PC-9 (cell line): ENCODE measurements around the gene PRDM16. TPM values are rescaled to one million over a fixed set of nuclear protein-coding genes. Genes with fewer than 3 reads are reported as not detected.

Source experiments
- BruUV-seq: library from RNA; stranded (reverse); fragments of 400-500 nt; replicated peaks from 2 replicates; lab custom pipeline; 2021; lab: Mats Ljungman, UMichigan
- CTCF ChIA-PET: fragments of 300-600 bp; sonication (Branson Sonifier 250); formaldehyde crosslinking; loops from one replicate; lab custom pipeline; 2022; ENCODE audit warnings: antibody characterized with exemption; lab: Charles Lee
- POLR2A ChIA-PET: fragments of 300-600 bp; sonication (Branson Sonifier 250); formaldehyde crosslinking; loops from one replicate; lab custom pipeline; 2022; ENCODE audit warnings: antibody characterized with exemption; ENCODE audit not compliant: unreplicated experiment; lab: Charles Lee
- DNase-seq, 2 experiments: peaks; one replicate each; pipeline versions ENCODE4 v3.0.0 to v3.0.0-alpha.2; 2015 to 2022; ENCODE audit warnings: mixed read lengths in 1 of 2
- H2AFZ ChIP-seq: fragments of 200-600 bp; sonication (generic); 2 replicates; pipeline ENCODE4 v1.8.1; 2017; ENCODE audit warnings: antibody characterized with exemption
- H3F3A ChIP-seq: fragments of 200-600 bp; sonication (generic); 2 replicates; pipeline ENCODE4 v1.8.1; 2017; ENCODE audit warnings: antibody characterized with exemption, mild to moderate bottlenecking, low read depth; ENCODE audit not compliant: insufficient read depth
- H3K27ac ChIP-seq: fragments of 200-600 bp; sonication (generic); 2 replicates; pipeline ENCODE4 v1.6.1; 2016; ENCODE audit warnings: mixed run types
- H3K27me3 ChIP-seq: fragments of 200-600 bp; sonication (generic); 2 replicates; pipeline ENCODE4 v1.6.1; 2016; ENCODE audit warnings: low read depth, mixed run types; ENCODE audit not compliant: insufficient read depth
- H3K36me3 ChIP-seq: fragments of 200-600 bp; sonication (generic); 2 replicates; pipeline ENCODE4 v1.6.1; 2016; ENCODE audit warnings: low read depth, mixed run types
- H3K4me1 ChIP-seq: fragments of 200-600 bp; sonication (generic); replicated peaks from 2 replicates; pipeline ENCODE4 v1.6.1; 2016; ENCODE audit warnings: mixed run types; ENCODE audit not compliant: insufficient read depth
- H3K4me2 ChIP-seq: fragments of 200-600 bp; sonication (generic); 2 replicates; pipeline ENCODE4 v1.6.1; 2017; ENCODE audit warnings: mixed run types
- H3K4me3 ChIP-seq: fragments of 200-600 bp; sonication (generic); 2 replicates; pipeline ENCODE4 v1.6.1; 2016; ENCODE audit warnings: mixed run types
- H3K79me2 ChIP-seq: fragments of 200-600 bp; sonication (generic); 2 replicates; pipeline ENCODE4 v1.6.1; 2017; ENCODE audit warnings: low read depth, mixed run types
- H3K9me2 ChIP-seq: fragments of 200-600 bp; sonication (generic); 2 replicates; pipeline ENCODE4 v1.8.1; 2017; ENCODE audit warnings: mild to moderate bottlenecking; ENCODE audit not compliant: insufficient read depth
- H3K9me3 ChIP-seq: fragments of 200-600 bp; sonication (generic); 2 replicates; pipeline ENCODE4 v1.8.1; 2016; ENCODE audit warnings: low read depth; ENCODE audit not compliant: insufficient read depth
- H4K20me1 ChIP-seq: fragments of 200-600 bp; sonication (generic); 2 replicates; pipeline ENCODE4 v1.8.1; 2017; ENCODE audit not compliant: insufficient read depth
- EZH2 ChIP-seq: fragments of 200-600 bp; sonication (generic); IDR thresholded peaks from 2 replicates; pipeline ENCODE4 v1.8.0; 2017; ENCODE audit warnings: antibody characterized with exemption, low read depth
- intact Hi-C: fragments of 100-400 bp; cut with micrococcal nuclease; formaldehyde crosslinking; loops from one replicate; pipeline ENCODE4 v1.10.0; 2022; ENCODE audit not compliant: unreplicated experiment
- total RNA-seq: library from RNA; stranded (reverse); gene quantifications from 2 replicates; pipeline ENCODE4 v1.2.3, GENCODE V29; 2021
- TF ChIP-seq, protein P1 (sequence below): fragments of 200-600 bp; sonication (generic); conservative IDR thresholded peaks from 2 replicates; pipeline ENCODE4 v1.6.1; 2017; ENCODE audit warnings: mixed run types, antibody characterized with exemption, mild to moderate bottlenecking, moderate library complexity

The PRDM16 gene
- total RNA-seq, 1 experiment from 2014 or later, result not detected

DNA sequence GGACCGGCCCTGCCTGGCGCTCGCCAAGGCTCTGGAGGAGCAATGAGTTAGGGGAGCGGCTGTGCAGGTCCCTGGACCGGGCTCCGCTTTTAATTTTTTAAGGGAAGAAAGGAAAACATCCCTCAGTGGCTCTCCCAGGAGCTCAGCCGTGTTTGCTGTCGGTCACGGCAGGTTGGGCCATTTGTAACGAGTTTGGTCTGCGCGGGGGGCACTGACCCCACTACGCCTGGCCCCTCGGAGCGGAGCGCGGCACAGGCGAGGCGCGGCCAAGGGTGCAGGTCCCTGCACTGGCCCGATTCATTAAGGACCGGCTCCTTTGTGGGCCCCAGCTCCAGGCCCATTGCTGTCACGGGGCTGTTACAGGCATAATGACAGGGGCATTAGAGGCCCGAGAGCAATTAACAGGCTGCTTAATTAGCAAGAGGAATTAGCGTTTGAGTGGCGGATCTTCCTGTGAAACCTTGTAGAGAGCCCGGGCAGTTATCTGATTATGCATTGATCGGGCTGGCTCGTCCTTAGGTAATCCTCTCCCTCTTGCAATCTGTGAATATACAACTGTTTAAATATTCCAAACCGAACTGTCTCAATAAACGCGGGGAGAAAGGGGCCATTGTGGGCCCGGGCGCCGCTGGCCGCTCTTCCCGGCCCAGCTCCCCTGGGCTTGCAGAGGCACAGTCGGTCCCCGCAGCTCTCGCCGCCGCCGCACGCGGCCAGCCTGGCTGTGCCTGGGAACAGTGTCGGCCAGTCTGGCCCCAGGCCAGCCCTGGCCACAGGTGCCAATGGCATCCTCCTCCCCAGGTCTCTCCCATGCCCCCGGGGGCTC lies 56.8 kb downstream of the PRDM16 start:
- Histone ChIP-seq H3K79me2 (no peaks in the 10 kb centered on the region), H3K27me3 (peaks cover 99% of the 10 kb centered on the region), H4K20me1 (peaks cover 4% of the 10 kb centered on the region; the same call in 1 of the 2 replicates), H2AFZ (no peak overlapping the region), H3K9me3 (no peaks in the 10 kb centered on the region), H3K4me3 (no peak overlapping the region), H3K36me3 (no peaks in the 10 kb centered on the region), H3F3A (no peaks in the 10 kb centered on the region), H3K9me2 (no peaks in the 10 kb centered on the region), H3K27ac (no peak overlapping the region), H3K4me2 (no peak overlapping the region), H3K4me1 (no peaks in the 10 kb centered on the region)
- no peak for DNase-seq
- TF ChIP-seq EZH2, result no peak
- TF ChIP-seq, protein P1, sequence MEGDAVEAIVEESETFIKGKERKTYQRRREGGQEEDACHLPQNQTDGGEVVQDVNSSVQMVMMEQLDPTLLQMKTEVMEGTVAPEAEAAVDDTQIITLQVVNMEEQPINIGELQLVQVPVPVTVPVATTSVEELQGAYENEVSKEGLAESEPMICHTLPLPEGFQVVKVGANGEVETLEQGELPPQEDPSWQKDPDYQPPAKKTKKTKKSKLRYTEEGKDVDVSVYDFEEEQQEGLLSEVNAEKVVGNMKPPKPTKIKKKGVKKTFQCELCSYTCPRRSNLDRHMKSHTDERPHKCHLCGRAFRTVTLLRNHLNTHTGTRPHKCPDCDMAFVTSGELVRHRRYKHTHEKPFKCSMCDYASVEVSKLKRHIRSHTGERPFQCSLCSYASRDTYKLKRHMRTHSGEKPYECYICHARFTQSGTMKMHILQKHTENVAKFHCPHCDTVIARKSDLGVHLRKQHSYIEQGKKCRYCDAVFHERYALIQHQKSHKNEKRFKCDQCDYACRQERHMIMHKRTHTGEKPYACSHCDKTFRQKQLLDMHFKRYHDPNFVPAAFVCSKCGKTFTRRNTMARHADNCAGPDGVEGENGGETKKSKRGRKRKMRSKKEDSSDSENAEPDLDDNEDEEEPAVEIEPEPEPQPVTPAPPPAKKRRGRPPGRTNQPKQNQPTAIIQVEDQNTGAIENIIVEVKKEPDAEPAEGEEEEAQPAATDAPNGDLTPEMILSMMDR, result no peak
- intact Hi-C loops, result no loop called here
- ChIA-PET CTCF (no interaction called here), POLR2A (no interaction called here)
- no TSS peak for BruUV-seq

DNA sequence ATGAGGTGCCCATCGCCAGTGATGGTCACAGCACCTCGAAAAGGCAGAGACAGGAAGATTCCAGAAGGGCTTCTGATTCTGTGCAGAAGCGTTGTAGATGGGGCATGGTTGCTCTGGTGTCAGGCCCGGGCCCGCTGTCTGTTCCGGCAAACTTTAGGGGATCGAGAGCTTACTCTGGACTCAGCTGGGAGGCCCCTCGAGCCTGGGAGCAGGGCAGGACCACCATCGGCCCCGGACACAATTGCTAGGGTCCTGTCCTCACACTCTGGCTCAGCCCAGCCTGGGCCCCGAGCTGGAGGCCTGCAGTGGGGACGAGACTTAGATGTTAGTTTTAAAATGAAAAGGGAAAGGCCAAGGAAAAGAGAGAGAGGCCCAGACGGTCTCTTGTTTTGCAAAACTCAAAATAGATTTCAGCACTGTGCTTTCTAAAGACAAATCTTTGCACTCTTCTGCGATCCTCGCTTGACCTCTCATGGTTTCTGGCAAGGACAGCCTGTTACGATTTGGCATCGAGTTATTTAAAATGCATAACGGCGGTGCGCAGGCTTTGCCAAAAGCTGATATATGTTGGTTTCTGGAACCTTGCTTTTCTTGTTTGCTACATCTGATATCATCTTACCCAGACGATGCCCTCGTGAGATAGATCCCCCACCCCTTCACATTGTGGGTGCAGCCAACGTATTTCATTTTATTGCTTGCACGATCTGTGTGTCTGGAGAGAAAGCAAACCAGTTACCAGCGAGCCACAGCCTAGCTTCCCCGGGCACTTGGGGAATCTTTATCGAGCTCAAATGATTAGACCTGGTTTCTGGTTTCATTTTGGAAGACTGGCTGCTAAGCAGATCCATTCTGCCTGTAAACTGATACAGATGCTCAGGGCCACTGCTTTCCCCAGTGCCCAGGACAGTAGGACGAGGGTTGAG lies 58.0 kb downstream of the PRDM16 start:
- Histone ChIP-seq H2AFZ (no peak overlapping the region), H3K4me2 (no peak overlapping the region), H3K36me3 (no peaks in the 10 kb centered on the region), H3F3A (no peaks in the 10 kb centered on the region), H3K27ac (no peak overlapping the region), H3K9me3 (no peaks in the 10 kb centered on the region), H3K27me3 (peaks cover 99% of the 10 kb centered on the region), H3K9me2 (no peaks in the 10 kb centered on the region), H3K4me3 (no peak overlapping the region), H4K20me1 (peaks cover 4% of the 10 kb centered on the region; the same call in 1 of the 2 replicates), H3K79me2 (no peaks in the 10 kb centered on the region), H3K4me1 (no peaks in the 10 kb centered on the region)
- no peak for TF ChIP-seq EZH2
- TF ChIP-seq, protein P1, result no peak
- intact Hi-C loops, result no loop called here
- DNase-seq, result no peak
- BruUV-seq, result no TSS peak
- ChIA-PET POLR2A (no interaction called here), CTCF (no interaction called here)

DNA sequence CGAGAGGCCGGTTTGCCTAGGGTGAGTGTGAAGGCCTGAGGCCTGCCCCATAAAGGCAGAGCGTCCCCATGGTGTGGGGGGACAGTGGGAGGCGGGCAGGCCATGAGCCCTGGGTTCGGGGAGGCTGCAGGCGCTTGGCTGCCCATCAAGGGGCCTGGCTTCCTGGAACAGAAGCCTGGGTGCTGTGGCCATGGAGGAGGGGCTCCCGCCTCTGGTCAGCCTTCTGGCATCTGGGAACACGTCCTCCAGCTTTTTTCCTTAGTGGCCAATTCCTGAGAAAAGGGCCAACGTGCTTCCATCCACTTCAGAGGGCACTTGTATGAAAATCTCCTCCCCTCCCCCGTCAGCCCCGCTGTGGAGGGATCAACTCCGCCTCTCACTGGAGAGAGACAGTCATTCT lies 58.7 kb downstream of the PRDM16 start:
- Histone ChIP-seq H3K4me2 (no peak overlapping the region), H3K9me2 (no peaks in the 10 kb centered on the region)

More for the DNA sequence above, 58.7 kb downstream of the PRDM16 start:
- Histone ChIP-seq H3K9me3 (no peaks in the 10 kb centered on the region), H3F3A (no peaks in the 10 kb centered on the region), H3K36me3 (no peaks in the 10 kb centered on the region), H3K27ac (no peak overlapping the region), H4K20me1 (peaks cover 4% of the 10 kb centered on the region; the same call in 1 of the 2 replicates), H3K4me1 (no peaks in the 10 kb centered on the region), H2AFZ (no peak overlapping the region), H3K79me2 (no peaks in the 10 kb centered on the region), H3K27me3 (peaks cover 100% of the 10 kb centered on the region), H3K4me3 (no peak overlapping the region)
- no TSS peak for BruUV-seq
- TF ChIP-seq, protein P1, result no peak
- TF ChIP-seq EZH2, result no peak
- intact Hi-C loops, result no loop called here
- ChIA-PET CTCF (no interaction called here), POLR2A (no interaction called here)
- DNase-seq, result no peak
